K562 (cell line): ENCODE results near the gene PMEPA1. TPM values are rescaled to one million over a fixed set of nuclear protein-coding genes. Genes with fewer than 3 reads are reported as not detected.

ENCODE experiments used
- ATAC-seq: fragments of 200-7000 bp; cut with Tn5 transposase; 3 replicates; pipeline ENCODE4 v1.9.1; 2020; ENCODE audit warnings: moderate library complexity
- BruUV-seq: library from RNA; stranded (reverse); fragments of 400-500 nt; replicated peaks from 2 replicates; lab custom pipeline; 2021; lab: Mats Ljungman, UMichigan
- CTCF ChIA-PET: fragments of 300-600 bp; formaldehyde crosslinking; extraction: SDS; loops from one replicate; lab custom pipeline; 2021; ENCODE audit warnings: low intra/inter-chr PET ratio; lab: Yijun Ruan, JAX
- POLR2A ChIA-PET: fragments of 300-600, 350-650 bp; sonication (Branson Sonifier 250); formaldehyde crosslinking; extraction: SDS; loops from one replicate; lab custom pipeline; 2021; ENCODE audit warnings: antibody characterized with exemption, inconsistent platforms; lab: Yijun Ruan, JAX
- DNase-seq, 4 experiments: peaks; one replicate each; pipeline versions ENCODE4 v3.0.0 to v3.0.0-alpha.2; 2011 to 2018; ENCODE audit warnings: low spot score in 3 of 4, mixed read lengths in 3 of 4; ENCODE audit errors: extremely low read depth in 1 of 4
- FAIRE-seq: peaks from 2 replicates; lab custom pipeline; 2011; peaks lifted over from hg19 to GRCh38; lab: Jason Lieb, UNC
- H2AFZ ChIP-seq: 2 replicates; pipeline ENCODE4 v1.6.0; 2011; ENCODE audit warnings: low read depth, low read length, control low read depth, inconsistent platforms
- H3K27ac ChIP-seq: fragments of 200-600 bp; 3 replicates; pipeline ENCODE4 v1.8.0; 2011; ENCODE audit warnings: low read depth, mild to moderate bottlenecking, control low read depth, inconsistent platforms, low read length, moderate library complexity, mixed read lengths; ENCODE audit errors: extremely low read depth
- H3K27me3 ChIP-seq, 2 experiments: fragments of 300-600 bp in 1 of 2; 2 replicates in 1 of 2; 3 replicates in 1 of 2; pipeline versions ENCODE4 v1.6.0 to v1.8.0; 2011; ENCODE audit warnings: inconsistent platforms in 2 of 2, low read length in 2 of 2, mild to moderate bottlenecking in 1 of 2, mixed read lengths in 1 of 2, moderate library complexity in 1 of 2; ENCODE audit not compliant: control insufficient read depth in 2 of 2, insufficient read depth in 2 of 2
- H3K36me3 ChIP-seq: fragments of 300-600 bp; 3 replicates; pipeline ENCODE4 v1.8.0; 2011; ENCODE audit warnings: mild to moderate bottlenecking, low read length, inconsistent platforms; ENCODE audit not compliant: control insufficient read depth, insufficient read depth
- H3K4me1 ChIP-seq, 2 experiments: fragments of 200-600 bp in 1 of 2; replicated peaks in 1 of 2; 2 replicates in 1 of 2; 3 replicates in 1 of 2; pipeline versions ENCODE4 v1.5.1 to v1.8.0; 2011; ENCODE audit warnings: inconsistent platforms in 2 of 2, low read length in 2 of 2, mild to moderate bottlenecking in 1 of 2, mixed read lengths in 1 of 2, moderate library complexity in 1 of 2; ENCODE audit not compliant: control insufficient read depth in 2 of 2, insufficient read depth in 2 of 2
- H3K4me2 ChIP-seq: 2 replicates; pipeline ENCODE4 v1.6.1; 2011; ENCODE audit warnings: low read length, control low read depth, inconsistent platforms, mixed read lengths; ENCODE audit not compliant: insufficient read depth
- H3K4me3 ChIP-seq: fragments of 200-600 bp; sonication (generic), shearing (Covaris generic); 2 replicates; pipeline ENCODE4 v1.5.1; 2016; ENCODE audit warnings: control low read depth, inconsistent platforms
- H3K79me2 ChIP-seq: fragments of 200-600 bp; 3 replicates; pipeline ENCODE4 v1.8.0; 2011; ENCODE audit warnings: low read length, inconsistent platforms; ENCODE audit not compliant: control insufficient read depth, insufficient read depth
- H3K9ac ChIP-seq, 2 experiments: 2 replicates each; pipeline versions ENCODE4 v1.6.0 to v1.6.1; 2011; ENCODE audit warnings: low read depth in 2 of 2, low read length in 2 of 2, control low read depth in 1 of 2, inconsistent platforms in 1 of 2, mild to moderate bottlenecking in 1 of 2, mixed read lengths in 1 of 2; ENCODE audit not compliant: insufficient read depth in 1 of 2
- H3K9me1 ChIP-seq: one replicate; pipeline ENCODE4 v1.6.0; 2011; ENCODE audit warnings: inconsistent platforms, mild to moderate bottlenecking, low read length, moderate library complexity; ENCODE audit not compliant: control insufficient read depth, insufficient read depth
- H3K9me3 ChIP-seq: replicated peaks from 2 replicates; pipeline ENCODE4 v1.5.1; 2011; ENCODE audit warnings: low read depth, low read length, inconsistent platforms; ENCODE audit not compliant: control insufficient read depth, insufficient read depth
- H4K20me1 ChIP-seq: replicated peaks from 2 replicates; pipeline ENCODE4 v1.6.1; 2011; ENCODE audit warnings: low read length, inconsistent platforms, mixed read lengths; ENCODE audit not compliant: control insufficient read depth, insufficient read depth
- HCFC1 ChIP-seq: IDR thresholded peaks from 2 replicates; pipeline ENCODE4 v1.6.1; 2012; ENCODE audit warnings: low read depth, low read length, improper control_type of control experiment
- TAF9B ChIP-seq: fragments of 450-650 bp; IDR thresholded peaks from 2 replicates; pipeline ENCODE4 v1.6.1; 2018; ENCODE audit warnings: mild to moderate bottlenecking; ENCODE audit not compliant: partially characterized antibody
- ZNF146 ChIP-seq: IDR thresholded peaks from one replicate; pipeline ENCODE4 v1.6.1; 2018; ENCODE audit warnings: missing compliant biosample characterization; ENCODE audit not compliant: unreplicated experiment
- ZSCAN29 ChIP-seq: fragments of 450-650 bp; IDR thresholded peaks from 2 replicates; pipeline ENCODE4 v1.6.1; 2017
- WGBS: fragments of 100-300 bp; shearing (Covaris generic); methylation state at CpG from one replicate; pipeline ENCODE4 v1.1.6; 2016; ENCODE audit warnings: low coverage, mixed read lengths; ENCODE audit not compliant: insufficient coverage; ENCODE audit errors: missing lambda C conversion rate; 5-methylcytosine and 5-hydroxymethylcytosine counted together
- in situ Hi-C: fragments of 300-500 bp; cut with MboI; formaldehyde crosslinking; loops from 4 replicates; pipeline ENCODE4 v1.15.0; 2018; ENCODE audit warnings: inconsistent platforms, mixed read lengths
- intact Hi-C: fragments of 100-400 bp; cut with micrococcal nuclease; formaldehyde crosslinking; loops from 2 replicates; pipeline ENCODE4 v1.14.2; 2022
- polyA plus RNA-seq, 8 experiments: library from polyadenylated mRNA; depleted of rRNA in 4 of 8; stranded (reverse) in 5 of 8; unstranded in 3 of 8; fragments of >200 nt; fragmentation: Nextera tagmentation in 2 of 8; fragmentation: Illumina TruSeq in 1 of 8; extraction: Ambion mirVana in 2 of 8; extraction: Trizol in 1 of 8; gene quantifications; 2 replicates each; pipeline versions ENCODE4 v1.2.1 to v1.2.3, GENCODE V29; 2011 to 2014; ENCODE audit warnings: inconsistent platforms in 1 of 8, missing spikeins in 1 of 8
- total RNA-seq, 7 experiments: library from RNA; depleted of rRNA in 6 of 7; stranded (reverse); fragments of >200 nt in 6 of 7; fragmentation: Illumina TruSeq in 2 of 7; extraction: Trizol in 2 of 7; gene quantifications; 2 replicates each; pipeline versions ENCODE4 v1.2.1 to v1.2.3, GENCODE V29; 2011 to 2021; ENCODE audit warnings: low replicate concordance in 1 of 7
- TF ChIP-seq, protein P1 (sequence below): IDR thresholded peaks from 3 replicates; pipeline ENCODE4 v1.6.1; 2011; ENCODE audit warnings: borderline replicate concordance, mild to moderate bottlenecking, moderate library complexity; ENCODE audit not compliant: insufficient read length; ENCODE audit errors: extremely low read depth
- TF ChIP-seq, protein P2 (sequence below): sonication (generic); formaldehyde crosslinking; IDR thresholded peaks from 2 replicates; pipeline ENCODE4 v1.8.1; 2022; ENCODE audit warnings: missing genetic modification reagents
- TF ChIP-seq, protein P3 (sequence below): sonication (generic); formaldehyde crosslinking; IDR thresholded peaks from 2 replicates; pipeline ENCODE4 v1.9.0; 2022; ENCODE audit warnings: mild to moderate bottlenecking, missing genetic modification reagents
- TF ChIP-seq, protein P4 (sequence below): fragments of 450-650 bp; formaldehyde crosslinking; IDR thresholded peaks from 2 replicates; pipeline ENCODE4 v1.4.0; 2020; ENCODE audit warnings: mild to moderate bottlenecking, moderate library complexity

Gene PMEPA1
- total and polyA plus RNA-seq, 9 of the 15 experiments (the other 6 are each of a cell fraction or from before 2014, with no cell fraction given) = 0.16 TPM; not detected in 8

DNA sequence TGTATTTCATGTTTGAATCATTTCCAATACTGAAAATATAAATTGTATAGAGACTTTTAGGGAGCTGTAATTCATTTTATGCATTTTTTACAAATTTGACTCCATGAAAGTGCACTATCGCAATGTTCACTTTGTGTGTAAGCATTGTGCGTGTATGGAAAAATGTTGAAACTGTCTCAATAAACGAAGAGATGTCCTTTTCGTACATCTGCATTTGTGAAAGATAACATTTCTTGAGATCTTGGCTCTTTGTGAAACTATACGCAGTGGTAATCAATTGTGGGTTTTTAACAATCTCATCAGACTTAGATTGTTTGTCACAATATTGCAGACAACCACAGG, 70.9 kb downstream of the PMEPA1 start:
- Histone ChIP-seq H3K4me1 (no peaks in the 10 kb centered on the region), H3K27me3 (no peaks in the 10 kb centered on the region; a peak in 1 of 5 replicates), H3K4me3 (no peak overlapping the region), H3K4me2 (no peak overlapping the region), H3K36me3 (no peaks in the 10 kb centered on the region), H3K9ac (no peak overlapping the region), H3K79me2 (no peaks in the 10 kb centered on the region), H3K9me1 (no peaks in the 10 kb centered on the region), H4K20me1 (no peaks in the 10 kb centered on the region), H3K9me3 (no peaks in the 10 kb centered on the region), H2AFZ (no peak overlapping the region), H3K27ac (no peak overlapping the region)
- FAIRE-seq (no peak), ATAC-seq (no peak), DNase-seq (no peak)
- in situ Hi-C loops (no loop called here), intact Hi-C loops (no loop called here)
- CTCF ChIA-PET = no interaction called here
- TF ChIP-seq, protein P1, sequence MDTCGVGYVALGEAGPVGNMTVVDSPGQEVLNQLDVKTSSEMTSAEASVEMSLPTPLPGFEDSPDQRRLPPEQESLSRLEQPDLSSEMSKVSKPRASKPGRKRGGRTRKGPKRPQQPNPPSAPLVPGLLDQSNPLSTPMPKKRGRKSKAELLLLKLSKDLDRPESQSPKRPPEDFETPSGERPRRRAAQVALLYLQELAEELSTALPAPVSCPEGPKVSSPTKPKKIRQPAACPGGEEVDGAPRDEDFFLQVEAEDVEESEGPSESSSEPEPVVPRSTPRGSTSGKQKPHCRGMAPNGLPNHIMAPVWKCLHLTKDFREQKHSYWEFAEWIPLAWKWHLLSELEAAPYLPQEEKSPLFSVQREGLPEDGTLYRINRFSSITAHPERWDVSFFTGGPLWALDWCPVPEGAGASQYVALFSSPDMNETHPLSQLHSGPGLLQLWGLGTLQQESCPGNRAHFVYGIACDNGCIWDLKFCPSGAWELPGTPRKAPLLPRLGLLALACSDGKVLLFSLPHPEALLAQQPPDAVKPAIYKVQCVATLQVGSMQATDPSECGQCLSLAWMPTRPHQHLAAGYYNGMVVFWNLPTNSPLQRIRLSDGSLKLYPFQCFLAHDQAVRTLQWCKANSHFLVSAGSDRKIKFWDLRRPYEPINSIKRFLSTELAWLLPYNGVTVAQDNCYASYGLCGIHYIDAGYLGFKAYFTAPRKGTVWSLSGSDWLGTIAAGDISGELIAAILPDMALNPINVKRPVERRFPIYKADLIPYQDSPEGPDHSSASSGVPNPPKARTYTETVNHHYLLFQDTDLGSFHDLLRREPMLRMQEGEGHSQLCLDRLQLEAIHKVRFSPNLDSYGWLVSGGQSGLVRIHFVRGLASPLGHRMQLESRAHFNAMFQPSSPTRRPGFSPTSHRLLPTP = no peak
- TF ChIP-seq ZSCAN29 (no peak), ZNF146 (CRISPR knock-in tag) (no peak), TAF9B (no peak), HCFC1 (no peak)
- TF ChIP-seq, protein P2, sequence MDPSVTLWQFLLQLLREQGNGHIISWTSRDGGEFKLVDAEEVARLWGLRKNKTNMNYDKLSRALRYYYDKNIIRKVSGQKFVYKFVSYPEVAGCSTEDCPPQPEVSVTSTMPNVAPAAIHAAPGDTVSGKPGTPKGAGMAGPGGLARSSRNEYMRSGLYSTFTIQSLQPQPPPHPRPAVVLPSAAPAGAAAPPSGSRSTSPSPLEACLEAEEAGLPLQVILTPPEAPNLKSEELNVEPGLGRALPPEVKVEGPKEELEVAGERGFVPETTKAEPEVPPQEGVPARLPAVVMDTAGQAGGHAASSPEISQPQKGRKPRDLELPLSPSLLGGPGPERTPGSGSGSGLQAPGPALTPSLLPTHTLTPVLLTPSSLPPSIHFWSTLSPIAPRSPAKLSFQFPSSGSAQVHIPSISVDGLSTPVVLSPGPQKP (CRISPR knock-in tag) = no peak
- TF ChIP-seq, protein P3, sequence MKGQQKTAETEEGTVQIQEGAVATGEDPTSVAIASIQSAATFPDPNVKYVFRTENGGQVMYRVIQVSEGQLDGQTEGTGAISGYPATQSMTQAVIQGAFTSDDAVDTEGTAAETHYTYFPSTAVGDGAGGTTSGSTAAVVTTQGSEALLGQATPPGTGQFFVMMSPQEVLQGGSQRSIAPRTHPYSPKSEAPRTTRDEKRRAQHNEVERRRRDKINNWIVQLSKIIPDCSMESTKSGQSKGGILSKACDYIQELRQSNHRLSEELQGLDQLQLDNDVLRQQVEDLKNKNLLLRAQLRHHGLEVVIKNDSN (CRISPR knock-in tag) = no peak
- TF ChIP-seq, protein P4, sequence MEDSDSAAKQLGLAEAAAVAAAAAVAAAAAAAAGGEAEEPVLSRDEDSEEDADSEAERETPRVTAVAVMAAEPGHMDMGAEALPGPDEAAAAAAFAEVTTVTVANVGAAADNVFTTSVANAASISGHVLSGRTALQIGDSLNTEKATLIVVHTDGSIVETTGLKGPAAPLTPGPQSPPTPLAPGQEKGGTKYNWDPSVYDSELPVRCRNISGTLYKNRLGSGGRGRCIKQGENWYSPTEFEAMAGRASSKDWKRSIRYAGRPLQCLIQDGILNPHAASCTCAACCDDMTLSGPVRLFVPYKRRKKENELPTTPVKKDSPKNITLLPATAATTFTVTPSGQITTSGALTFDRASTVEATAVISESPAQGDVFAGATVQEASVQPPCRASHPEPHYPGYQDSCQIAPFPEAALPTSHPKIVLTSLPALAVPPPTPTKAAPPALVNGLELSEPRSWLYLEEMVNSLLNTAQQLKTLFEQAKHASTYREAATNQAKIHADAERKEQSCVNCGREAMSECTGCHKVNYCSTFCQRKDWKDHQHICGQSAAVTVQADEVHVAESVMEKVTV (CRISPR knock-in tag) = no peak
- BruUV-seq = no TSS peak
- 2% methylated on average over 5 of the region's 5 CpGs for WGBS
- POLR2A ChIA-PET = no interaction called here
